ENCODE measurements around the gene APAF1. TPM values are rescaled to one million over a fixed set of nuclear protein-coding genes. Genes with fewer than 3 reads are reported as not detected.
"Not testable (repeated sequence)": the region's sequence is repeated elsewhere in the genome, so short reads cannot be mapped to it uniquely, and the experiment has no call there.

APAF1 gene
- total RNA-seq, 1 experiment from 2014 or later = 19.3 TPM

DNA sequence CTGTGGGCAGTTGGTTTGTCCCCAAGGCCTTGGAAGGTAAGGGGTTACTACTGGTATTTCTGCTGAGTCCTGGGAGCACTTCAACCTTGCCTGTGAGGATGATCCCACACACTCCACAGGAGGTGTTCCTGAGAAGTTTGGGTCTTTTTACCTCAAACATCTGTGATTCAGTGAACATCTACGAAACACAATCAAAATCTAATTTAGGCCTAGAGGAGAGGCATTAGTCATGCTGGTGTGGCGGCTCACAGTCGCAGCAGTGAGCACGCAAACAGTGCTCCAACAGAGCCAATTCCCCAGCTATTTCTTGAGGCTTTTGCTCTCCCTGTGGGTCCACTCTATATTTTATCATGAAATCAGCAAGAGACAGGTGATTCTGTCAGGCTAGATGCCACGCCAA, 107.6 kb downstream of the APAF1 start:
- ChIA-PET POLR2A (no interaction called here), CTCF (interaction anchor here (1.0 to 2.5 kb wide), 2 partner anchors 9 to 246 kb away, joined by 3 to 8 read pairs; no protein-coding TSS in a partner anchor)
- Mint-ChIP-seq H3K27ac (no peak overlapping the region), H3K36me3 (no peaks in the 10 kb centered on the region), H3K9me3 (no peaks in the 10 kb centered on the region), H3K27me3 (ENCODE audit: low read depth) (no peaks in the 10 kb centered on the region), H3K4me1 (peaks cover 7% of the 10 kb centered on the region), H3K4me3 (no peak overlapping the region)
- TF ChIP-seq FOXJ3 (CRISPR knock-in tag; IDR thresholded peaks at IDR 0.05; ENCODE audit: borderline replicate concordance) (no peak), MXD4 (CRISPR knock-in tag; IDR thresholded peaks at IDR 0.05; ENCODE audit: borderline replicate concordance) (no peak)
- DNase-seq (ENCODE audit: low spot score) (no peak), ATAC-seq (no peak)

DNA sequence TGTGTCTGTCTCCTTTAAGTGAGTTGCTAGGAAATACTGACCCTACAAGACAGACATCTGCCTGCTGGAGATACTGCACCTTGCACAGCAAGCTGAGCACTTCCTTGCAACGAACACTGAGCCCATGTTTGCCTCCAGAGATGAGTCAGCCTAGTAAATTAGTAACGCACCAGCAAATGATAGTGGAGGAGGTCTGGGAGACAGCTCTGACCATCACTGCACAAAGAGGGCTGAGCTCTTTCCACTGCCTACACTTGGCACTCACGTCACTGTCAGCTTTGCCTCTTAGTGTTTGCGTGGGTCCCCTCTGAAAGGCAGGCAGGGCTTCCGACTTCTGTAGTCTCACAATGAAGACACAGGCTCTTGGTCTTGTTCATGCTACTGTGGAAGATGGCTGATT, 109.0 kb downstream of the APAF1 start:
- H3K27ac Mint-ChIP-seq = no peak overlapping the region
- H3K27me3 Mint-ChIP-seq (ENCODE audit: low read depth) = no peaks in the 10 kb centered on the region
- ChIA-PET POLR2A (no interaction called here), CTCF (interaction anchor here (1.1 to 1.5 kb wide), 2 partner anchors 10 to 182 kb away, joined by 3 read pairs; no protein-coding TSS in a partner anchor)
- H3K9me3 Mint-ChIP-seq = no peaks in the 10 kb centered on the region
- H3K4me3 Mint-ChIP-seq = no peak overlapping the region
- TF ChIP-seq NR1H2 (CRISPR knock-in tag; IDR thresholded peaks at IDR 0.05) (no peak), ZNF416 (CRISPR knock-in tag; IDR thresholded peaks at IDR 0.05) (no peak), IRF2 (CRISPR knock-in tag; IDR thresholded peaks at IDR 0.05; ENCODE audit: borderline replicate concordance, low read depth) (no peak), ZNF317 (CRISPR knock-in tag; IDR thresholded peaks at IDR 0.05; ENCODE audit: borderline replicate concordance, low read depth) (no peak), CBFB (CRISPR knock-in tag; IDR thresholded peaks at IDR 0.05; ENCODE audit: low read depth) (no peak)
- TF ChIP-seq, protein P1, sequence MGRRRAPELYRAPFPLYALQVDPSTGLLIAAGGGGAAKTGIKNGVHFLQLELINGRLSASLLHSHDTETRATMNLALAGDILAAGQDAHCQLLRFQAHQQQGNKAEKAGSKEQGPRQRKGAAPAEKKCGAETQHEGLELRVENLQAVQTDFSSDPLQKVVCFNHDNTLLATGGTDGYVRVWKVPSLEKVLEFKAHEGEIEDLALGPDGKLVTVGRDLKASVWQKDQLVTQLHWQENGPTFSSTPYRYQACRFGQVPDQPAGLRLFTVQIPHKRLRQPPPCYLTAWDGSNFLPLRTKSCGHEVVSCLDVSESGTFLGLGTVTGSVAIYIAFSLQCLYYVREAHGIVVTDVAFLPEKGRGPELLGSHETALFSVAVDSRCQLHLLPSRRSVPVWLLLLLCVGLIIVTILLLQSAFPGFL (CRISPR knock-in tag; IDR thresholded peaks at IDR 0.05; ENCODE audit: borderline replicate concordance) = no peak
- TF ChIP-seq, protein P2, sequence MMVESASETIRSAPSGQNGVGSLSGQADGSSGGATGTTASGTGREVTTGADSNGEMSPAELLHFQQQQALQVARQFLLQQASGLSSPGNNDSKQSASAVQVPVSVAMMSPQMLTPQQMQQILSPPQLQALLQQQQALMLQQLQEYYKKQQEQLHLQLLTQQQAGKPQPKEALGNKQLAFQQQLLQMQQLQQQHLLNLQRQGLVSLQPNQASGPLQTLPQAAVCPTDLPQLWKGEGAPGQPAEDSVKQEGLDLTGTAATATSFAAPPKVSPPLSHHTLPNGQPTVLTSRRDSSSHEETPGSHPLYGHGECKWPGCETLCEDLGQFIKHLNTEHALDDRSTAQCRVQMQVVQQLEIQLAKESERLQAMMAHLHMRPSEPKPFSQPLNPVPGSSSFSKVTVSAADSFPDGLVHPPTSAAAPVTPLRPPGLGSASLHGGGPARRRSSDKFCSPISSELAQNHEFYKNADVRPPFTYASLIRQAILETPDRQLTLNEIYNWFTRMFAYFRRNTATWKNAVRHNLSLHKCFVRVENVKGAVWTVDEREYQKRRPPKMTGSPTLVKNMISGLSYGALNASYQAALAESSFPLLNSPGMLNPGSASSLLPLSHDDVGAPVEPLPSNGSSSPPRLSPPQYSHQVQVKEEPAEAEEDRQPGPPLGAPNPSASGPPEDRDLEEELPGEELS (CRISPR knock-in tag; IDR thresholded peaks at IDR 0.05) = no peak
- TF ChIP-seq, protein P3, sequence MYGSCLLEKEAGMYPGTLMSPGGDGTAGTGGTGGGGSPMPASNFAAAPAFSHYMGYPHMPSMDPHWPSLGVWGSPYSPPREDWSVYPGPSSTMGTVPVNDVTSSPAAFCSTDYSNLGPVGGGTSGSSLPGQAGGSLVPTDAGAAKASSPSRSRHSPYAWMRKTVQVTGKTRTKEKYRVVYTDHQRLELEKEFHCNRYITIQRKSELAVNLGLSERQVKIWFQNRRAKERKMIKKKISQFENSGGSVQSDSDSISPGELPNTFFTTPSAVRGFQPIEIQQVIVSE (CRISPR knock-in tag; IDR thresholded peaks at IDR 0.05; ENCODE audit: borderline replicate concordance) = no peak
- TF ChIP-seq, protein P4, sequence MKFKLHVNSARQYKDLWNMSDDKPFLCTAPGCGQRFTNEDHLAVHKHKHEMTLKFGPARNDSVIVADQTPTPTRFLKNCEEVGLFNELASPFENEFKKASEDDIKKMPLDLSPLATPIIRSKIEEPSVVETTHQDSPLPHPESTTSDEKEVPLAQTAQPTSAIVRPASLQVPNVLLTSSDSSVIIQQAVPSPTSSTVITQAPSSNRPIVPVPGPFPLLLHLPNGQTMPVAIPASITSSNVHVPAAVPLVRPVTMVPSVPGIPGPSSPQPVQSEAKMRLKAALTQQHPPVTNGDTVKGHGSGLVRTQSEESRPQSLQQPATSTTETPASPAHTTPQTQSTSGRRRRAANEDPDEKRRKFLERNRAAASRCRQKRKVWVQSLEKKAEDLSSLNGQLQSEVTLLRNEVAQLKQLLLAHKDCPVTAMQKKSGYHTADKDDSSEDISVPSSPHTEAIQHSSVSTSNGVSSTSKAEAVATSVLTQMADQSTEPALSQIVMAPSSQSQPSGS (CRISPR knock-in tag; IDR thresholded peaks at IDR 0.05; ENCODE audit: borderline replicate concordance, low read depth) = no peak
- TF ChIP-seq, protein P5, sequence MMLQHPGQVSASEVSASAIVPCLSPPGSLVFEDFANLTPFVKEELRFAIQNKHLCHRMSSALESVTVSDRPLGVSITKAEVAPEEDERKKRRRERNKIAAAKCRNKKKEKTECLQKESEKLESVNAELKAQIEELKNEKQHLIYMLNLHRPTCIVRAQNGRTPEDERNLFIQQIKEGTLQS (CRISPR knock-in tag; conservative IDR thresholded peaks at IDR 0.05) = no peak
- H3K36me3 Mint-ChIP-seq = no peaks in the 10 kb centered on the region
- peaks cover 7% of the 10 kb centered on the region for H3K4me1 Mint-ChIP-seq
- DNase-seq (ENCODE audit: low spot score) (no peak), ATAC-seq (no peak)

DNA sequence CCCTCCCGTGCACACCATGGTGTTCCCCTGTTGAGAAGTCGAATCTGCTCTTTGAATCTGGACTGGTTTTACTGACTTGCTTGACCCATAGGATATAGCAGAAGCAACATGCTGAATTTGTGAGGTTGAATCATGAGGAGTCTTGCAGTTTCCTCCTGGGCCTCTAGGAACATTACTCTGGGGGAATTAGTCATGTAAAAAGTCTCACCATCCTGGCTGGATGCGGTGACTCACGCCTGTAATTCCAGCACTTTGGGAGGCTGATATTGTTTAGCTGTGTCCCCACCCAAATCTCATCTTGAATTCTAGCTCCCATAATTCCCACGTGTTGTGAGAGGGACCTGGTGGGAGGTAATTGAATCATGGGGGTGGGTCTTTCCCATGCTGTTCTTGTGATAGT, 110.8 kb downstream of the APAF1 start:
- CTCF ChIA-PET = interaction anchor here (0.7 kb wide), 1 partner anchor 20 kb away, joined by 4 read pairs; no protein-coding TSS in a partner anchor
- H3K36me3 Mint-ChIP-seq; DNase-seq (ENCODE audit: low spot score); H3K4me3 Mint-ChIP-seq; H3K9me3 Mint-ChIP-seq; ATAC-seq; H3K27me3 Mint-ChIP-seq (ENCODE audit: low read depth); POLR2A ChIA-PET; H3K27ac Mint-ChIP-seq; H3K4me1 Mint-ChIP-seq: not testable (repeated sequence)

DNA sequence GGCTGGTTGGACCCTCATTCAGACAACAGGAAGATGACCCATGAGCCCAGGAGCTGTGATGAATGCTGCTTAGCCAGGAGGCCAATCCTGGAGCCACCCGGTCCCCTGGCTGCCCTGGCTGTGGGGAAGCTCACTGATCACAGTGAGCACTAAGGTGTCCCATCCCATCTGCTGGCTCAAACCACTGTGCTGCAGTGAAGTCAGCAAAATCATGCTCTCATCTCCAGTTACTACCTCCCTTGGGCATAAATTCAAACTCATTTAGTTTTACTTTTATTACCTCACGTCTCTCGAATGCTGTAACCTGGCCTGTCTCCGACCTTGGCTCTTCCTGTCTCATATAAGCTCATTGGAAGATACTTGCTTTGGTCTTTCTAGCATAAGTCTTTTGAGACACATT, 112.4 kb downstream of the APAF1 start:
- CTCF ChIA-PET = interaction anchor here (0.6 to 1.4 kb wide), 2 partner anchors 16 to 332 kb away, joined by 3 read pairs; no protein-coding TSS in a partner anchor
- Mint-ChIP-seq H3K9me3 (no peaks in the 10 kb centered on the region), H3K36me3 (no peaks in the 10 kb centered on the region), H3K4me3 (no peak overlapping the region), H3K27ac (no peak overlapping the region), H3K4me1 (no peaks in the 10 kb centered on the region), H3K27me3 (ENCODE audit: low read depth) (no peaks in the 10 kb centered on the region)
- DNase-seq (ENCODE audit: low spot score) (no peak), ATAC-seq (no peak)
- POLR2A ChIA-PET = no interaction called here
- TF ChIP-seq ZNF396 (CRISPR knock-in tag; IDR thresholded peaks at IDR 0.05; ENCODE audit: borderline replicate concordance) (no peak), TP53 (CRISPR knock-in tag; IDR thresholded peaks at IDR 0.05) (no peak), ZNF263 (CRISPR knock-in tag; IDR thresholded peaks at IDR 0.05; ENCODE audit: low read depth) (no peak), TEAD4 (CRISPR knock-in tag; IDR thresholded peaks at IDR 0.05) (no peak), ETV6 (CRISPR knock-in tag; IDR thresholded peaks at IDR 0.05) (no peak)
- TF ChIP-seq, protein P6, sequence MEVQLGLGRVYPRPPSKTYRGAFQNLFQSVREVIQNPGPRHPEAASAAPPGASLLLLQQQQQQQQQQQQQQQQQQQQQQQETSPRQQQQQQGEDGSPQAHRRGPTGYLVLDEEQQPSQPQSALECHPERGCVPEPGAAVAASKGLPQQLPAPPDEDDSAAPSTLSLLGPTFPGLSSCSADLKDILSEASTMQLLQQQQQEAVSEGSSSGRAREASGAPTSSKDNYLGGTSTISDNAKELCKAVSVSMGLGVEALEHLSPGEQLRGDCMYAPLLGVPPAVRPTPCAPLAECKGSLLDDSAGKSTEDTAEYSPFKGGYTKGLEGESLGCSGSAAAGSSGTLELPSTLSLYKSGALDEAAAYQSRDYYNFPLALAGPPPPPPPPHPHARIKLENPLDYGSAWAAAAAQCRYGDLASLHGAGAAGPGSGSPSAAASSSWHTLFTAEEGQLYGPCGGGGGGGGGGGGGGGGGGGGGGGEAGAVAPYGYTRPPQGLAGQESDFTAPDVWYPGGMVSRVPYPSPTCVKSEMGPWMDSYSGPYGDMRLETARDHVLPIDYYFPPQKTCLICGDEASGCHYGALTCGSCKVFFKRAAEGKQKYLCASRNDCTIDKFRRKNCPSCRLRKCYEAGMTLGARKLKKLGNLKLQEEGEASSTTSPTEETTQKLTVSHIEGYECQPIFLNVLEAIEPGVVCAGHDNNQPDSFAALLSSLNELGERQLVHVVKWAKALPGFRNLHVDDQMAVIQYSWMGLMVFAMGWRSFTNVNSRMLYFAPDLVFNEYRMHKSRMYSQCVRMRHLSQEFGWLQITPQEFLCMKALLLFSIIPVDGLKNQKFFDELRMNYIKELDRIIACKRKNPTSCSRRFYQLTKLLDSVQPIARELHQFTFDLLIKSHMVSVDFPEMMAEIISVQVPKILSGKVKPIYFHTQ (CRISPR knock-in tag; IDR thresholded peaks at IDR 0.05) = no peak
- TF ChIP-seq, protein P7, sequence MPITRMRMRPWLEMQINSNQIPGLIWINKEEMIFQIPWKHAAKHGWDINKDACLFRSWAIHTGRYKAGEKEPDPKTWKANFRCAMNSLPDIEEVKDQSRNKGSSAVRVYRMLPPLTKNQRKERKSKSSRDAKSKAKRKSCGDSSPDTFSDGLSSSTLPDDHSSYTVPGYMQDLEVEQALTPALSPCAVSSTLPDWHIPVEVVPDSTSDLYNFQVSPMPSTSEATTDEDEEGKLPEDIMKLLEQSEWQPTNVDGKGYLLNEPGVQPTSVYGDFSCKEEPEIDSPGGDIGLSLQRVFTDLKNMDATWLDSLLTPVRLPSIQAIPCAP (CRISPR knock-in tag; IDR thresholded peaks at IDR 0.05) = no peak
